GM21390 (cell line): ENCODE results near the gene DYNC2H1.
"Not testable (repeated sequence)": the region's sequence is repeated elsewhere in the genome, so short reads cannot be mapped to it uniquely, and the experiment has no call there.

Experiments
- ATAC-seq: cut with Tn5 transposase; IDR thresholded peaks from one replicate; pipeline ENCODE4 v1.9.1; 2021; ENCODE audit not compliant: unreplicated experiment

DYNC2H1 gene

GRCh38 chr11:103141986-103142385 lies 32.8 kb downstream of the DYNC2H1 start:
- ATAC-seq: not testable (repeated sequence)

DNA sequence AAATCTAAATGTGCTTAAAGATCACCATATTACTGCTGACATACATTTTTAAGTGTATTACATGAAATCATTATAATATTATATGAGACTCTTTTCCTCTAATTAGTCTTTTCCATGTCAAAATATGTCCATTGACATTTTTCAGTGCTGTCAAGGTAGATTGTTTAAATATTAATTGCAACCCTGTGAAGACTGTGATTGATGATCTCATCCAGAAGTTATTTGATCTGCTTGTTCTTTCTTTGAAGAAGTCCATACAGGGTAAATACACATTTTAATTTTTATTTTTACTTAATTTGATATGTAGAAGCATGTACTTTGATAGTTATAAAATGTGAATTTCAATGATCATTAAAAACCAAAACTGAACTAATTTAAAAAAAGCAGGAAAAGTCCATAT lies 38.4 kb downstream of the DYNC2H1 start:
- ATAC-seq: no peak

DNA sequence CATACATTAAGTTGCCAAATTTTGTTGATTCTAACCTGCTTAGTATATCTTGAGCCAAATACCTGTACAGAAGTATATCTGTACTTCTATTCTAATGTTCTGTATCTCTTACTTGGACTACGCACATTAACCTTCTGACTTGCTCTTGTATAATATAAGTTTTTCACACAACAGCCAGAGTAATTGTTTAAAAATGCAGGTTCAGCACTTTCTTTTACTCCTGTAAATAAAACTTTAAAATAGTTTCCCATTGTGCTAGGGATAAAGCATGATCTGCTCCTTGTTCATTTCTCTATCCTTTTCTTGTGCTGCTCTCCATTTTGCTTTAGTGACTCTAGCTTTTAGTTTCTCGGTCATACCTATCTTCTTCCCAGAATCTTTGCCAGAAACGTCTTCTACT lies 48.3 kb downstream of the DYNC2H1 start:
- ATAC-seq: no peak

DNA sequence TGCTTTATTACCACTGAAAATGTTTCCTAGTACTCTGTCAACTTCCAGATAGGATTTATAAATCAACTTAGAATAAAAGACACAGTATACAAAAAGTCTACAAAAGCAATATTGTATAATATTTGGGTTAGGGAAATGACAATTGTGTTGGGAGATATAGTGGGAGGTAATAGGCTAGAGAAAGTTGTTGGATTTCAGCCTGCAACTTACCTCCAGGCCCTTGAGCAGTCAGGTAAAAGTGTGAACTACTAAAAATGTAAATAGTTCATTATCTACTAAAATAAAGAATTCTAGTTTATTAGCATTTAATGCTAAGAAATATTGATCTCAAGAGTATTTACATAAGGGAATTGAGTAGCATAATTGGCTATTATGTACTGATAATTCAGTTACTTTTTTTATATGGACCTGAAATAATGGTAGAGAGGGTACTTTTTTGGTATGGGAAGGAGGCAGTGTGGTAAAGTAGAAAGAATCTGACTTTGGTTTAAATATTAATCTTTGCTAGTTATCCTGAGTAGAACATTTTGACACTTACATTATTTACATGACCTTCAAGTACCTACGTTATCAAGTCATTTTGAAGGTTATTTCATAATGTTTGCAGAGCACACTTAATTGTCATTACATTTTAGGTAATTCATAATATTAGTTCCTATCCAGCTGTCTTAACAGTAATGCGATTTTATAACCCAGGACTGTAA lies 55.0 kb downstream of the DYNC2H1 start:
- no peak for ATAC-seq

DNA sequence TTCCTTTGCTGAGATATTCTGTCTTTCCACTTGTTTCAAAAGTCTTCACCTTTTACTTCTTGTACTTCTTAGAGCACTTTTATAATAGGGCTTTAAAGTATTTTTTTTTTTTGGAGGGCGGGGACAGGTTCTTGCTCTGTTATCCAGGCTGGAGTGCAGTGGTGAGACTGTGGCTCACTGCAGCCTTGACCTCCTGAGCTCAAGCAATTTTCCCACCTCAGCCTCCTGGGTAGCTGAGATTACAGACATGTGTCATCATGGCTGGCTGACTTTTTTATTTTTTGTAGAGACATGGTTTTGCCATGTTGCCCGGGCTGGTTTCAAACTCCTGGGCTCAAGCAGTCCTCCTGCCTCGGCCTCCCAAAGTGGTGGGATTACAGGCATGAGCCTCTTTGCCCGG lies 57.9 kb downstream of the DYNC2H1 start:
- ATAC-seq: no peak

GRCh38 chr11:103170865-103171264 lies 61.6 kb downstream of the DYNC2H1 start:
- ATAC-seq: no peak

- ATAC-seq: no peak
Observed at GRCh38 chr11:103175461-103176129, 66.4 kb downstream of the DYNC2H1 start.

GRCh38 chr11:103183981-103184611 lies 74.9 kb downstream of the DYNC2H1 start:
- no peak for ATAC-seq

GRCh38 chr11:103202048-103202651 lies 92.9 kb downstream of the DYNC2H1 start:
- no peak for ATAC-seq

DNA sequence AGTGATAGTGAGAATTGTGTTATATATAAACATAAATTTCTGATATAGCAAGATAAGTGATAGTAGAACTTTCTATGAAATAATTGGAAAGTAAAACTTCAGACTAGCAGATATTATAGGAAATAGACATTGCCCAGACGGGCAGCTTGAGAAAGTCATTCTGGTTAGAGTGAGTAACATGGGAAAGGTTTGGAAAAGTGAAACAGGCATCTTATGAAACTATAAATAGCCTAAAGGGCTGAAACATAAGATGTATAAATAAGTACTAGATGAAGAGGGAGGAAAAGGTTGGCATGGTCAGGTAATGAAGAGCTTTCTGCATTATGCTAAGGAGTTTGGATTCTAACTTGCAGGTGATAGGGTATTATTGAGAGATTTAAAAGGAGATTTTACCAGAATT lies 101.3 kb downstream of the DYNC2H1 start:
- ATAC-seq: no peak

- ATAC-seq: no peak
Observed at GRCh38 chr11:103215812-103216211, 106.6 kb downstream of the DYNC2H1 start.

GRCh38 chr11:103220133-103220532 lies 110.9 kb downstream of the DYNC2H1 start:
- no peak for ATAC-seq

- ATAC-seq: no peak
Observed at GRCh38 chr11:103222806-103223205, 113.6 kb downstream of the DYNC2H1 start.

DNA sequence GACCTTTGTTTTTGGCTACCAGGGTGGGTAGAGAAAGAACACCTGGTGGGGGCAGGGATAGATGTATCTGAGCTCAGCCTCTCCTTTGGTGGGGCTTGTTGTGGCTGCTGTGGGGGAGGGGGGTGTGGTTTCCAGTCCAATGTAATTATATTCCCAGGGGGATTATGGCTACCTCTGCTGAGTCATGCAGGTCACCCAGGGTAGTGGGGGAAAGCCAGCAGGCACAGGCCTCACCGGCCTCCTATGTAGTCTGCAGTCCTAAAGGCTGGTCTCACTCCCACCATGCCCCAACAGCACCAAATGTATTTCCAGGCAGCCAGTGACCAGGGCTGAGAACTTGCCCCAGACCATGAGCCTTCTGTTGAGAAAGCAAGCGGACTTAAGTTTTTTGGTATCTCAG lies 119.6 kb downstream of the DYNC2H1 start:
- no peak for ATAC-seq

DNA sequence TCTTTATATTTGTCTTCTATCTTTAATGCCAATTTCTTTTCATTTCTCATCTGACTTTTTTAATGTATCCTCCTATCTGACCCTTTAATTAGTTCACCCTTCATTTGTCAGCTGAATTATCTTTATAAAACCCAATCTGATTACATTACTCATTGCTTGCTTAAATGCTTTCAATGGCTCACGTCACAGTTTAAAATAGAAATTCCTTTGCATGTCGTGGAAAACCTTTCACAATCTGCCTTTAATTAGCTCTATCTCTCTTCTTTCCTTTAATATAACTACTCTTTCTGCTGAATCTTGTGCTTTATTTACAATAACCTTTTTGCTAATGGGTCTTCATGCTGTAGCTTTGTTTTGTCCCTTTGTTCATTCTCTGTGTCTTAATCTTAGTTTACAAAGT lies 125.7 kb downstream of the DYNC2H1 start:
- ATAC-seq: no peak

DNA sequence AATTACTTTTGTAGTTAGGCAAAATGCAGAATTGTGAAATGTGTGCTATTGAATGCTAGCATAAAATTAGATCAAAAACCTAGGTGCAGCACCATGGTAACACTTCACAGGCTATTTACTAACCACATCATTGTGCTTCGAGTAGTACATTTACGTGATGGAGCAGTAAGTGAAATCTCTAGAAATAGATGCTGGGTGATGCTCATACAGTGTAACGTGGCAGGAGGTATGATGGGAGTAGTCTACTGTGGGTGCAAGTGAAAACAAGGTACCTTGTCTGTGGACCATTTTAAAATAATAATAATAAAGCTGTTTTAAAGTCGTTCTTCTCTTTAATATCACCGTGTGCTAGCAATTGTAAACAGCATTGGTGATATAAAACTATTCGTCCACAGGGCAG lies 132.3 kb downstream of the DYNC2H1 start:
- ATAC-seq: no peak

DNA sequence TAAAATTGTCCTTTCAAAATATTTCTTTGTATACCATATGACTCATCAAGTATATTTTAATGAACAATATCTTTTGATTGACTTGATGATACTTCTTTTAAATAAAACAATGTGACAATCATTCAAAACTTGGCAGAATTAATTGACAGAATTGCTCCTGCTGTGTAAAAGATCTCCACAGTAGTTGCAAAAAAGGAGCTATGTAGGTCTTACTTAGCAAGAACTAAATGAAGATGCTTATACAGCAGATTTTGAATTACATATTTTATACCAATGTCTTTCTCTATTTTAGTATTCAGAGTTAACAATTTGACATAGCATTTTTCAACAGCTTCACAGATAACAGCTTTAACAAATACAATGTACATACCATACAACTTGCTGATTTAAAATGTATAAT lies 144.9 kb downstream of the DYNC2H1 start:
- ATAC-seq: no peak

GRCh38 chr11:103257360-103257759 lies 148.1 kb downstream of the DYNC2H1 start:
- no peak for ATAC-seq

DNA sequence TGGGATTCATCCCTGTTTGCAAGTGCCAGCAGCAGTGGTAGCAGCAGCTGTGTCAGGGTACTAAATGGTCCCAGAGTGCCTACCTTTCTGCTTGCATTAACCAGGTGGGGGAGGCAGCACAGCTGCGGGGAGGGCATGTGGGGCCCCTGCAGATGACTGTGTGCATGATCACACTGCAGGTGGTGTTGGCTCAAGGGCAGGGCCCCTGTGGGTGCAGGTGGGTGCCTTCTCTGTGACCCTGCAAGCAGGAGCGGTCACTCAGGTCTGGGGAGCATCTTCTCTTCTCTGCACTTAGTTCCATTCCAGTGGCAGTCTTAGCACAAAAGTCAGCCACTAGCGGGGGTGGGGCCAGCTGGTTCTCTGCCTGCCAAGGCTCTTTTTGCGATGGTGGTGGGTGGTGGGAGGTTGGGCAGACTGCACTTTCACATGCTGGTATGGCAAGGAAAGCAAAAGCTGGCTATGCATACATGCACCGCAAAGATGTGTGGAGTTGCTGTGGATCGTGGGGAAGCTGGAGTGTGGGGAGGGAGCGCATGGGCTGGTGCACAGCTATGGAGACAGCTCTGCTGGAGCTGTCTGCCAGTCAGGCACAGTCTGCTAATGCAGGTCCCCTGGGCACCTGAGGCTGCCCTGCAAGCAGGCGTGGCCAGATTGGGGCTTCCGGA lies 157.1 kb downstream of the DYNC2H1 start:
- no peak for ATAC-seq

DNA sequence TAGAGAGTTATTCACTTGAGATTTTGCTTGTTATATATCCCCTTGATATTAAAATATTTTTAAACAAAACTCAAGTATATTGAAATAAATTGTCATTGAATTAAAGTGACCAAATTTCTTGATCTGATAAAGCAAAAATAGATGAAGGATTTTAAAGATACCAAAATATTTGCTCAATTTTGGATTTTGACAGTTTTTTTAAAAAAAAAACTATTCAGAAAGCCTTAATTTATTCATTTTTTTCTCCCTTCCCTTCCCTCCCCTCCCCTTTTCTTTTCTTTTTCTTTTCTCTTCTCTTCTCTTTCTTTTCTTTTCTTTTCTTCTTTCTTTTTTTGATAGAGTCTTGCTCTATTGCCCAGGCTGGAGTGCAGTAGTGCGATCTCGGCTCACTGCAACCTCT lies 163.7 kb downstream of the DYNC2H1 start:
- ATAC-seq: no peak

- no peak for ATAC-seq
Observed at GRCh38 chr11:103274025-103274424, 164.8 kb downstream of the DYNC2H1 start.
